ENCODE results near the gene SLC38A3. TPM values are rescaled to one million over a fixed set of nuclear protein-coding genes. Genes with fewer than 3 reads are reported as not detected.

SLC38A3 gene
- total RNA-seq, 2 donors from 2014 or later = 2.4 to 7.9 TPM

DNA sequence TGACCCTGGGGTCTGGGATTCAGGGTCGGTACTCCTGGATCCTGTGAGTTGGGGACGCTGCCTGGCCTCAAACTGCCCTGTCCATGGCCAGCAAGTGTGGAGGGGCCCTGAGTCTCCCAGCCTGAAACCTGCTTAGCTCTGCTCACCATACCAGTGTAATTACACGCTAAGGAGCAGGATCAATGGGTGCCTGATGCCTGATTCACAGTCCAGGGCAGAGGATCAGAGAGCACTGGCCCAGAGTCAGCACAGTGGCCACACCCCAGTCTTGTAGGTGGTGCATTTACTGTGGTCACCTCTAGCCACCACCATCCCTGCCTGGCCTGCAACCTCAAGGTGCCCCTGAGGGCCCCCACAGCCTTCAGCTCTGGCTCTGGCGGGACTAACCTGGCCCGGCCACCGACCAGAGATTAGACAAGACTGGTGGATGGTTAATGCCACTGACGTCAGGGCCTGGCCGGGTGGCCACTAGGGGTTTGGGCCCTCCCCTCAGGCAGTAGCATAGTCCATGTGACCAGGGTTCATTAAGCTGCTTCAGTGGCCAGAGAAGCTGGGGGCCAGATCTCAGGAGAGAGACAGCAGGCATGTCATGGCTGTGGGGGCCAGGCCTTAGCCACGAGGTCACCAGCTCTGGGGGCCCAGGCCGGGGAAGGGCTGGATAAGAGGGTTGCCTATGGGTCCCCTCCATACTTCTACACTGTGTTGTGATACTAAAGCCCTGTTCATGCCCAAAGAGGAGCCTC, 3.3 kb upstream of the SLC38A3 start:
- TF ChIP-seq, protein P1, sequence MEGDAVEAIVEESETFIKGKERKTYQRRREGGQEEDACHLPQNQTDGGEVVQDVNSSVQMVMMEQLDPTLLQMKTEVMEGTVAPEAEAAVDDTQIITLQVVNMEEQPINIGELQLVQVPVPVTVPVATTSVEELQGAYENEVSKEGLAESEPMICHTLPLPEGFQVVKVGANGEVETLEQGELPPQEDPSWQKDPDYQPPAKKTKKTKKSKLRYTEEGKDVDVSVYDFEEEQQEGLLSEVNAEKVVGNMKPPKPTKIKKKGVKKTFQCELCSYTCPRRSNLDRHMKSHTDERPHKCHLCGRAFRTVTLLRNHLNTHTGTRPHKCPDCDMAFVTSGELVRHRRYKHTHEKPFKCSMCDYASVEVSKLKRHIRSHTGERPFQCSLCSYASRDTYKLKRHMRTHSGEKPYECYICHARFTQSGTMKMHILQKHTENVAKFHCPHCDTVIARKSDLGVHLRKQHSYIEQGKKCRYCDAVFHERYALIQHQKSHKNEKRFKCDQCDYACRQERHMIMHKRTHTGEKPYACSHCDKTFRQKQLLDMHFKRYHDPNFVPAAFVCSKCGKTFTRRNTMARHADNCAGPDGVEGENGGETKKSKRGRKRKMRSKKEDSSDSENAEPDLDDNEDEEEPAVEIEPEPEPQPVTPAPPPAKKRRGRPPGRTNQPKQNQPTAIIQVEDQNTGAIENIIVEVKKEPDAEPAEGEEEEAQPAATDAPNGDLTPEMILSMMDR (IDR thresholded peaks at IDR 0.05) = no peak
- Histone ChIP-seq H3K4me1 (peaks cover 0 to 21% of the 10 kb centered on the region in 2 donors), H3K27me3 (no peaks in the 10 kb centered on the region), H3K27ac (no peak overlapping the region), H3K9me3 (no peaks in the 10 kb centered on the region), H3K36me3 (no peaks in the 10 kb centered on the region), H3K4me3 (no peak overlapping the region)
- no peak for DNase-seq (ENCODE audit: low spot score)

DNA sequence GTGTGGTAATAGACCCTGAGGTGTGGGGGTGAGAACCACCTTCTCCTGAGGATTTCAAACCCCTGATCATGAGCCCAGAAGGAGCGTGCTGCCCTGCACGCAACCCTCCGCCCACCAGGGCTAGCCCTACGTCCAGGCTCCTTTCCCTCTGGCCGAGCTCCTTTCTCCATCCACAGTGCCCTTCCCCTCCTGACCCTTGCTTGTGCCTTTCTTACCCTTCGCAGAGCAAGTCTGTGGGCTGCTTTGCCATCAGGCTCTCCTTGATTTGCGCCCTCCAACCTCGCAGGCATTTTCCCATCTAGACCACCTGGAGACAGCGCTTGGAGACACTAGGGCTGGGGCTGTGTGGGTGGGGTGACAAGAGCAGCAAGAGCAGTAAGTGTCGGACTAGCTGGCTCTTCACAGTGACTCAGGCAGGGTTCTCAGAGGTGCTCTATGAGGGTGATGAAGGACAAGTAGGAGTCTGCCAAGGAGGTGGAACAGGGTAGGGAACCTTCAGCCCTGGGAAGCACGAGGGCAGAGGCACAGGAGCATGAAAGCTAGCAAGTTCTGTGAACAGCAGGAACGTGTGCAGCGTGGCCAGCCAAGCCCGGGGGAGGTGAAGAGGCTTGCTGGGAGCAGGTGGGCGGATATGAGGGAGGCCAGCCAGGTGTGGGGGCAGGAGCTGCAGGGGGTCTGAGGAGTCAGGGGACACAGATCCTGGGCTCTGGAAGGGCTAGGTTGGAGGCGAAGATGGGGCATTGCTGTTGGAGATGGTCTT, 2.5 kb upstream of the SLC38A3 start:
- no peak overlapping the region for H3K4me3 ChIP-seq
- TF ChIP-seq, protein P1 (IDR thresholded peaks at IDR 0.05) = no peak
- H3K9me3 ChIP-seq = no peaks in the 10 kb centered on the region
- H3K36me3 ChIP-seq = no peaks in the 10 kb centered on the region
- no peak for DNase-seq (ENCODE audit: low spot score)
- H3K27ac ChIP-seq = no peak overlapping the region
- no peaks in the 10 kb centered on the region for H3K27me3 ChIP-seq
- peaks cover 0 to 21% of the 10 kb centered on the region in 2 donors for H3K4me1 ChIP-seq

DNA sequence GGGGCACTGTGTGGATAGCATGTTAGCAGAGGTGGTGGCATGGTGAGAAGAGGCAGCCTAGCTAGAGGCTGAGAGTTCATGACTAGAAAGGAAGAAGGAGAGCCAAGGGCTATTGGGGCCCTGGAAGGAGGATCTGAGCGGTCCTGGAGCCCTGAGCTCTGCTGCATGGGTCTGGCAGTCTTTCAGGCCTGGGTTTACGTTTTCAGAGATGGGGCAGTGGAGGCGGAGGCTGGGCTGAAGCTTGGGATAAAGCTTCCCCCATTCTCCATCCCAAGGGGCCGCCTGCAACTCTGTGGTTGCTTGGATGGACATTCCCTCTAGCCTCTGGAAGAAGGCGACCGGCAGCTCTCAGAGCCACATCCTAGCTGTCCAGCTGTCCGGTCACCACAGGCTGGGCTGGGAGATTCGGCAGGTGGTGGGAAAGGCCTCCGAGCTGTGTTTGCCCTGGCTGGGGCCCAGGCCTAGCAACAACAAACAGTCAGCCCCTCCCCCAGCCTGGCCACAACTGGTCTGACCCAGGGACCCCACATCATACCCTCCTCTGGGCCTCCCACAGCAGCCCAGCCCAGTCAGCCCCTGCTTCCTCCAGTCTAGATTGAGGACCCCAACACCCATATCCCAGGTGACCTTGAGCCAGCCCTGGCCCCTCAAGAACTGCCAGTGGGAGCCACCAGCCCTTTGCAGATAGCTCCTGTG, 1.8 kb upstream of the SLC38A3 start:
- Histone ChIP-seq H3K4me3 (no peak overlapping the region), H3K27me3 (no peaks in the 10 kb centered on the region), H3K36me3 (no peaks in the 10 kb centered on the region), H3K27ac (no peak overlapping the region), H3K4me1 (peaks cover 0 to 21% of the 10 kb centered on the region in 2 donors), H3K9me3 (no peaks in the 10 kb centered on the region)
- DNase-seq (ENCODE audit: low spot score) = no peak
- TF ChIP-seq, protein P1 (IDR thresholded peaks at IDR 0.05) = no peak

DNA sequence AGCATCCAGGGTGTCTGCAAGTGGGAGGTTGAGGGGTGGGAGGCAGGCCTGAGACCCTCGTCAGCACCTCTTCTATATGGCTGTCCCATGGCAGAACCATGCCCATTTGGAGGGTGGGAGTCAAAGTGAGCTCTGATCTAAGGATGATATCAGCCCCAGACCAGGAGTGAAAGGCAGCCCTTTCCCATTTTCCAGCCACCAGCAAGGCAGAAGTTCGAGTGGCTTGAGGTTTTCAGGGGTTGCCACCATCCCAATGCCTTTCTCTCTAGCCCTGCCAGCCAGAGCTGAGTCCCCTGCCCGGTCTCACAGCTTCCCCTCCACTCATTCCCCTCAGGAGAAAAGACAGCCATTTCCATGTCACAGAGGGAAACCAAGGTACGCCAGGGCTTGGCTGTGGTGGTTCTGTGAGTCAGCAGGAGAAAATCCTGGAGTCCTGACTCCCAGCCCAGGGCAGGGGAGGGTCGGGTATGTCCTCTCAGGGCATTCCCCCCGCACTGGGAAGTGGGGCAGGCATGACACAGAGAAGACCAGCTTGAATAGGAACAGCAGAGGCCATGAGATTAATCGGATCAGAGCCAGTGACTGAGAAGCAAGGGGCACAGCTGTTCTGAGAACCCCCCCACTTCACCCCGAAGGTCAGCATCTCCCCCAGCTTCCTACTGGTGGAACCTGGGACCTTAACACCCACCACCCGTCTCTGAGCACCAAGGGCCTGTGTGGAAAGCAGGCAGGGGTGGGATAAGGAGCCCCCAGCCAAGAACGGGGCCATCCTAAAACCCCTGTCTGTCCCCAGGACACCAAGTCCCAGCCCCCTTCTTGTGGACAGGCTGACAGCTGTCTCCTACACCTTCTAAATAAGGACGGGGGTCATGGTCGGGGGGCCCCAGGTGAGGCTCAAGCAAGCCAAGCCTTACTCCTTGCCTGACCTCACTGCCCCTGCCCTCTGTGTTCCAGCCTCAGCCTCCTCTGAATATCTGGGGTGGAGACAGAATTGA, 965 bp upstream of the SLC38A3 start:
- DNase-seq (ENCODE audit: low spot score) = no peak
- H3K4me1 ChIP-seq = peaks cover 0 to 21% of the 10 kb centered on the region in 2 donors
- H3K27ac ChIP-seq = peak overlapping the region; percentile 70 to 84
- no peaks in the 10 kb centered on the region for H3K9me3 ChIP-seq
- TF ChIP-seq, protein P1 (IDR thresholded peaks at IDR 0.05) = no peak
- H3K4me3 ChIP-seq = peak overlapping the region in 1 of 2 donors; percentile 60
- H3K36me3 ChIP-seq = no peaks in the 10 kb centered on the region
- no peaks in the 10 kb centered on the region for H3K27me3 ChIP-seq
